GM12872 (cell line): ENCODE data around the gene ANKRD40CL.

Experiments
- CTCF ChIP-seq: IDR thresholded peaks from 3 replicates; pipeline ENCODE4 v1.5.1; 2011; ENCODE audit warnings: low read depth, mild to moderate bottlenecking, low read length, moderate library complexity; ENCODE audit not compliant: insufficient read depth

The ANKRD40CL gene

DNA sequence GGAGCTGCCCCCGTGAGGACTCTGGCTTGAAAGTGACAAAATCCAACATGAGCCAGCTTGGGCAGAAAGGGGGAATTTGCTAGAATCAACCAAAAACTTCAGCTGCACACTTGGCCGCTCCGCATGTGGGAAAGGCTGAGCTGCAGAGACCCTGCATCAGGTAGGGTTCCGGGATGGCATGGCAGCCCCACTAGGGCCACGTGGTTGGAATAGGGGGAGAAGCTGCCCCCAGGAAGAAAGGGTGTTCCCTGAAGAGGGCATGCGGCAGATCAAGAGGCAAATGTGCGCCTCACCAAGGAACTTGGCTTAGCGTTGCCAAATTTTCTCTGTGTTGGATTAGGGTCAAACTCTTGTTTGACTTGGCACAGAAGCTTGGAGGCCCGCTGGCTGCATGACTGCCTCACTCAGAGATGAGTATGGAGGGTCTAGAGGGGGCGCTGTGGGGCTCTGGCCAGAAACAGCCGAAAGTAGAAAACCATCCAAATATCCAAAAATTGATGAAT lies 38.9 kb upstream of the ANKRD40CL start:
- TF ChIP-seq CTCF = 0 out of 3 replicates have a peak, but pooled peaks have one; percentile 10

- TF ChIP-seq CTCF = no peak
Measured at GRCh38 chr17:50805486-50805885, 38.2 kb upstream of the ANKRD40CL start.

DNA sequence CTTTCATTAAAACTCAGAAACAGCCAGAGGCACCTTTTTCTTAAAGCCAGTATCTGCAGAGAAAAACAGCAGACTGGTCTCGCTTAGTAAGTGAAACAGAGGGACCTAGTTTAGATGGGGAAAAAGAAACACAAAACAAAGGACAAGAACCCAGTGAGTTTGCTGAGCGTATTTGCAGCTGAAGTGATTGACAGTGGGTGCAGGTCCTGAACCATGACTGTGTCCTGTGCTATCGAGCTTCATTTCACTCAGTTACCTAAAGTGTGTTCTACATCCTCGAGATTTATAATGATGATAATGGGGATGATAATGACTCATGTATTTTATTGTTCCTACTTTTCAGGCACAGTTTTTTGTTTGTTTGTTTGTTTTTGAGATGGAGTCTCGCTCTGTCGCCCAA lies 36.4 kb upstream of the ANKRD40CL start:
- TF ChIP-seq CTCF = no peak

DNA sequence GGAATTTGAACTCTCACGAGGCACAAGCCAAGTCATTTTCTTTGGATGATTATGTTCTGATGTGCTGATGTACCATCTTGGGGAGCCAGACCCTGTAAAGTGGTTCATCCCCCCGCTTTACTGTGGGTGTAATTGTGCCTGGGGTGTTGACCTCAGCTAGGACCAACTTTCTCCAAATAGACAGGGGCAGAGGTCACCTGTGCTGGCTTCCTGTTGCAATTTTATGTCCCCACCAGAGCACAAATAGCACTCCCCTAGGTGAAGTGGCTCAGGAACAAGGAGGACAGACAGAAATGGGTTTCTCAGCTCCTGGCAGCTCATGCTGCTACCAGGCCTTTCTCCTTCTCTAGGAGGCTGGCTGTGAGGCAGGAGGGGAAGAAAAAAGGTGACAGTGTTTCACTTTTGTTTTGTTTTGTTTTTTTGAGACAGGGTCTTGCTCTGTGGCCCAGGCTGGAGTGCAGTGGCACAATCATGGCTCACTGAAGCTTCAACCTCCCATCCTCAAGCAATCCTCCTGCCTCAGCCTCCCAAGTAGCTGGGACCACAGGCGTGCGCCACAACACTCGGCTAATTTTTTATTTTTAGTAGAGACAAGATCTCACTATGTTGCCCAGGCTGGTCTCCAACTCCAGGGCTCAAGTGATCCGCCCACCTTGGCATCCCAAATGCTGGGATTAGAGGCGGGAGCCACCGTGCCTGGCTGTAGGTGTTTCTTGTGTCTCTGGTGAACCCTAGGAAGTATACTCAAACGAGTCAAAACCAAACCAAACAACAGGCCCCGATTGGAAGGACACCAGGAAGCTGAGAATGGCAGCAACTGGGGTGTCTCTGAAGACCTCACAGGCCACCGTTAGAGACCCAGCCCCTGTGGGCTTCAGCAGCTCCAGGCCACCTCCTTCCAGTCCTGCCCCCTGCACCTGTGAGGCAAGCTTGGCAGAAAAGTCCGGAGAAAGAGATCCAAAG lies 35.6 kb upstream of the ANKRD40CL start:
- no peak for TF ChIP-seq CTCF

DNA sequence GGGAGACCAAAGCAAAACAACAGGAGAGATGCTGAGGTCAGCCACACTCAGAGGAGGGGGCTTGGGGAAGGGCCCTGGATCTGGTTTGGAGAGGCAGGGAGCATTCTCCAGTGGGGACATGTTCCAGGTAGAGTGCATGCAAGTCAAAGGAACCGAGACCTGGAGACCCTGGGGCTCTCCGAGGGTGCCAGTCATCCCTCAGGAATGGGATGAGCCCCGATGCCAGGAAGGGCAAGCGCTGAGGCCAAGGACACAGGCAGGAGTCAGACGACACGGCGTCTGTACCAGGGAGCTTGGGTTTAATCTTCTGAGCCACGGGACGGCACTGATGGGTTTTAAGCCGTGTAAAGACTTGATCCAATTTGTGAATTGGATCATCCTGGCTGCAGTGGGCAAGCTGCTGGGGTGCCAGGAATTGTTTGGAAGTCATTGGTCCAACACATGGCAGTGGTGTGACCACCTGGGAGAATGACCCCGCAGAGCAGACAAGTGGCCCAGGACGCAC lies 32.9 kb upstream of the ANKRD40CL start:
- no peak for TF ChIP-seq CTCF

DNA sequence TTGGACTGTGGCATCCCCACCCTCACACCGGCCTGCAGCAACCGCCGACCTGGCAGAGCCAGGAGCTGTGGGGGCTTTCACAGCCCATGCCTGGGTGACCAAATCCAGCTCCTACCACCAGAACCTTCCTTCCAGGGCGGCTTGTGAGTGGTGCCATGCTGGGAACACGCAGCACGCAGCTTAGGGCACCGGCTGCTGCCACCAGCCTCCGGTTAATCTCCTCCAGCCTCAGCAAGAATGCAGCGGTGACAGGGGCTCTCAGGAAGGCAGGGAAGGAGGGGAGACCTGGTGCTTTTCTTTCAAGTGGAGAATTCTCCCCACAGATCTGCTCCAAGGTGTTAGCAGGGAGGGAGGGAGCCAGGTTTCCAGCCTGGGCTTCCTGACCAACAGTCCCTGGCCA lies 32.3 kb upstream of the ANKRD40CL start:
- no peak for TF ChIP-seq CTCF

GRCh38 chr17:50798424-50799288 lies 31.3 kb upstream of the ANKRD40CL start:
- TF ChIP-seq CTCF = no peak
